Central memory CD8-positive, alpha-beta T cell (primary cell): Measurements from ENCODE around the gene TMEM117.
A peak's percentile ranks its signal among the peaks of the same experiment; 100 is the strongest.
"Not testable (repeated sequence)": the region's sequence is repeated elsewhere in the genome, so short reads cannot be mapped to it uniquely, and the experiment has no call there.

Experiments
- ATAC-seq: fragments of 150-1000 bp; cut with Tn5 transposase; replicated peaks from 2 replicates; pipeline ENCODE4 v1.10.0; 2022; ENCODE audit warnings: mild to moderate bottlenecking, moderate FRiP score, moderate number of reproducible peaks; ENCODE audit not compliant: poor library complexity, severe bottlenecking; ENCODE audit errors: extremely low read depth
- DNase-seq, 2 donors: peaks; one replicate each; pipeline ENCODE4 v3.0.0; 2021; ENCODE audit warnings: low spot score in 2 of 2
- H3K27ac Mint-ChIP-seq: one replicate; pipeline ENCODE4 v1.8.0; 2022; ENCODE audit warnings: low read depth, mild to moderate bottlenecking, moderate library complexity, mixed read lengths
- H3K27me3 Mint-ChIP-seq: one replicate; pipeline ENCODE4 v1.8.0; 2022; ENCODE audit warnings: mixed read lengths
- H3K36me3 Mint-ChIP-seq: one replicate; pipeline ENCODE4 v1.8.0; 2022; ENCODE audit warnings: mild to moderate bottlenecking, moderate library complexity, mixed read lengths; ENCODE audit not compliant: insufficient read depth
- H3K4me1 Mint-ChIP-seq: one replicate; pipeline ENCODE4 v1.8.0; 2022; ENCODE audit warnings: mixed read lengths
- H3K4me3 Mint-ChIP-seq: one replicate; pipeline ENCODE4 v1.8.0; 2022; ENCODE audit warnings: mild to moderate bottlenecking, moderate library complexity, mixed read lengths
- H3K9me3 Mint-ChIP-seq: one replicate; pipeline ENCODE4 v1.8.0; 2022; ENCODE audit warnings: mixed read lengths

The TMEM117 gene

DNA sequence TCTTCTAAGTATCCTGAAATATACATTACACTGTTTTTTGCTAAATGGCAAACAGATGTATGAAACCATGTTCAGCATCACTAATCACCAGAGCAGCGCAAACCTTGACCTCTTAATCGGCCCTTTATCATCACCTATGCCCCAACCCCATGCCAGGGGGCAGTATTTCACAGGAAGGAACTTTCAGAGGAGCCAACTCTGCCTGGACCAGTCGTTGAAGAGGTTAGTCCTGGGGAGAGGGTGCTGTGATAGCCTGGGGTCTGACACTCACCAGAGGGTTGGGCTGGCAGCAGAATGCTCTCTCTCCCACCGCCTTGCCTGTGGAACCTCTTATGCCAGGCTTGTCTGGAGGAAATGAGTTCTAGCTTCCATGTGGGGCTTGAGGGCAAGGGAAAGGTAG lies 411.7 kb downstream of the TMEM117 start:
- Mint-ChIP-seq H3K27me3 (no peaks in the 10 kb centered on the region), H3K9me3 (peaks cover 11% of the 10 kb centered on the region), H3K27ac (no peak overlapping the region), H3K36me3 (no peaks in the 10 kb centered on the region), H3K4me3 (no peak overlapping the region), H3K4me1 (no peaks in the 10 kb centered on the region)
- DNase-seq, result no peak
- no peak for ATAC-seq

DNA sequence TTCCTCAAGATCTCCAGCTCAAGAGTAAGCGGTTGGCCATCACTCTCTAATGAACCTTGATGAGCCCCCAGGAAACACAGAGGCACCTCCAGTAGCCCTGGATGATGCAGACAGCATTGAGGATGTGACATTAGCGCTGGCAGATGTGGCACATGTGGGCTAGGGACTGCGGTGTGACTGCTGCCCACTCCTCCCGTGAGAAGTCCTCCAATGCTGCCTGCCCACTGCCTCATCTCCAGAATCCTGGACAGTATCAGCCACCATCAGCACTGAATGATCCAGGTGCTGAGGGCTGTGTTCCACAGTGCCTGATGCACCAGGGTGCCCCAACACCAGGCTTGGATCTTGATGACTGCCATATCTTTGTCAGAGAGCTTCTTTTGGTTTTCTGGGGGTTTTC lies 412.6 kb downstream of the TMEM117 start:
- Mint-ChIP-seq H3K9me3 (peaks cover 11% of the 10 kb centered on the region), H3K27me3 (no peaks in the 10 kb centered on the region), H3K36me3 (no peaks in the 10 kb centered on the region), H3K4me1 (no peaks in the 10 kb centered on the region), H3K27ac (no peak overlapping the region), H3K4me3 (no peak overlapping the region)
- DNase-seq (no peak), ATAC-seq (no peak)

DNA sequence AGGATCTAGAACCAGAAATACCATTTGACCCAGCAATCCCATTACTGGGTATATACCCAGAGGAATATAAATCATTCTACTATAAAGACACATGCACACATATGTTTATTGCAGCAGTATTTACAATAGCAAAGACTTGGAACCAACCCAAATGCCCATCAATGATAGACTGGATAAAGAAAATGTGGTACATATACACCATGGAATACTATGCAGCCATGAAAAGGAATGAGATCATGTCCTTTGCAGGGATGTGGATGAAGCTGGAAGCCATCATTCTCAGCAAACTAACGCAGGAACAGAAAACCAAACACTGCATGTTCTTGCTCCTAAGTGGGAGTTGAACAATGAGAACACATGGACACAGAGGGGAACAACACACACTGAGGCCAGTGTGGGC lies 414.6 kb downstream of the TMEM117 start:
- H3K9me3 Mint-ChIP-seq, H3K27me3 Mint-ChIP-seq, H3K27ac Mint-ChIP-seq, H3K4me1 Mint-ChIP-seq, H3K36me3 Mint-ChIP-seq, DNase-seq, ATAC-seq, H3K4me3 Mint-ChIP-seq: not testable (repeated sequence)

DNA sequence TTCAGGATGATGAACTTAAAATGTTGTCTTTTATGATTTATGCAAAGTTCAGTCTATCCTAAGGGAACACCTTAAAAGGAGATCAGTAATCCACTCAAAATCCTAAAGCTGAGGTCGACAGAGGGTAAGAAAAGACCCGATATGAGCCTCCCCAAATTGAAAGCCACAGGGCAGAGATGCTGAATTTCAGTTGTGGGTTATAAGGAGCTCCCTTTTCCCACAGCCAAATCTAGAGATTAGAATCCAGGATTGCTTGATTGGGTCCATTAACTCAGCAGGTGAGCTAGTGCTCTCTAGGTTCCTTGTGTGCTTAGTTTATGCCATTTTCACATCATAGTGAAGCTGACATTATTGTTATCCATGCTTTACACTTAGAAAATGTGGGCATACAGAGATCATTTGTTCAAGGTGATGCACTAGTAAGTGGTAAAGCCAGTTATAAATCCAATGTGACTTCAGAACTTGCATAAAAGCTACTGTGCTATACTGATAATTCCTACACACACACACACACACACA lies 417.5 kb downstream of the TMEM117 start:
- H3K4me3 Mint-ChIP-seq, result no peak overlapping the region
- DNase-seq, result no peak
- ATAC-seq, result no peak
- no peaks in the 10 kb centered on the region for H3K36me3 Mint-ChIP-seq
- no peak overlapping the region for H3K27ac Mint-ChIP-seq
- peaks cover 5% of the 10 kb centered on the region for H3K9me3 Mint-ChIP-seq
- H3K4me1 Mint-ChIP-seq, result no peaks in the 10 kb centered on the region
- no peaks in the 10 kb centered on the region for H3K27me3 Mint-ChIP-seq

DNA sequence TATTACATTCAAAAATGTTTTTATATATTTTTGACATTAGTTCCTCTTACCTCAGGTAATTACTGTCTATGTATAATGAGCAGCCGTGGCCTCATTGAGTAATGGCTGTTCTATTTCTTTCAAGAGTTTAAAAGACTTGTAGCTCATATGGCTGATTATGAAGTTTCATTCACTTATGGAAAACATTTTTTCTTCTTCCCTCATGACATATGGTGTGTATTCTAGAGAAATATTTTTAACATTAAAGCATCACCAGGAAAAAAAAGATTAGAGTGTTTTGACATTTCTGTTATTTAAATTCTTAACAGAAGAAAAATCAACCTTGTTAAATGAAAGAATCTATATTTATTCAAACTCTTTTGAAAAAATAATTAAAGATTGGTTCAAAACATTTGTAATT lies 422.4 kb downstream of the TMEM117 start:
- Mint-ChIP-seq H3K36me3 (no peaks in the 10 kb centered on the region), H3K27ac (no peak overlapping the region), H3K4me3 (no peak overlapping the region), H3K27me3 (no peaks in the 10 kb centered on the region), H3K9me3 (no peaks in the 10 kb centered on the region), H3K4me1 (no peaks in the 10 kb centered on the region)
- ATAC-seq (no peak), DNase-seq (no peak)

DNA sequence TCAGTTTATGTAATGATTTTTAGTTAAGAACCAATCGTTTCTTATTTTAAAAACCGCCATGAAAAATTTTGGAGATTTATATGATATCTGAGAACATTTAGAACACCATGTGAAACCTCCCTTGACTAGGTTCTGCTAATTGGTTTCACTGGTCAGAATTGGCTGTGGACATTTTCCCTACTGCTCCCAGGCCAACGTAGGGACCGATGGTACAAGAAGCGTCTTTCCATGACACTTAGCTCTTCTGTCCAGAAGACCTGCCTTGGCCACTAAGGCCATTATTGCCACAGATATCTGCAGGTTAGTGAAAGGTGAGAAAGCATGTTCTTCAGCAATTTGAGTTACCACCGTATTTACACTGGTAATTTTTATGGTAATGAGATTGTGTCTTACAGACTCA lies 424.0 kb downstream of the TMEM117 start:
- no peak overlapping the region for H3K27ac Mint-ChIP-seq
- ATAC-seq (no peak), DNase-seq (no peak)
- H3K4me1 Mint-ChIP-seq, result no peaks in the 10 kb centered on the region
- no peaks in the 10 kb centered on the region for H3K9me3 Mint-ChIP-seq
- H3K27me3 Mint-ChIP-seq, result no peaks in the 10 kb centered on the region
- no peak overlapping the region for H3K4me3 Mint-ChIP-seq
- no peaks in the 10 kb centered on the region for H3K36me3 Mint-ChIP-seq

DNA sequence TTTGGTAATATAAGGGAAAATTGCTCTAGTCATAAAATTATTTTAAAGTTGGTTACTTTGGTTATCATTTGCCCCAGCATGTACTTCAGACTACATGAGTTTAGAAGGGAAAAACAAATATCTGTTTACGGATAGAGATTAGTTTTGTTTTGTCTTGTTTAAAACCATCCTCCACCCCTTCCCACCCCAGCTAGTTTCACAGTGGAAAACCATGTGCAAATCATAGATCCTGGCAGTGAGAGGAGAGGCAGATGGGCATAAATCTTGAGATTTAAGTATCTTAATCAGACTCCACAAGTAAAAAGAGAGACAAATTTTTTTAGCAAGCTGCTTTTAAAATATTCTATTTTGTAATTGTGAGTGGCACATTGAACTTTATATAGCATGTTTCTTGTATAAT lies 424.7 kb downstream of the TMEM117 start:
- H3K9me3 Mint-ChIP-seq, result no peaks in the 10 kb centered on the region
- DNase-seq (no peak), ATAC-seq (no peak)
- no peaks in the 10 kb centered on the region for H3K4me1 Mint-ChIP-seq
- no peak overlapping the region for H3K4me3 Mint-ChIP-seq
- no peak overlapping the region for H3K27ac Mint-ChIP-seq
- no peaks in the 10 kb centered on the region for H3K27me3 Mint-ChIP-seq
- no peaks in the 10 kb centered on the region for H3K36me3 Mint-ChIP-seq

DNA sequence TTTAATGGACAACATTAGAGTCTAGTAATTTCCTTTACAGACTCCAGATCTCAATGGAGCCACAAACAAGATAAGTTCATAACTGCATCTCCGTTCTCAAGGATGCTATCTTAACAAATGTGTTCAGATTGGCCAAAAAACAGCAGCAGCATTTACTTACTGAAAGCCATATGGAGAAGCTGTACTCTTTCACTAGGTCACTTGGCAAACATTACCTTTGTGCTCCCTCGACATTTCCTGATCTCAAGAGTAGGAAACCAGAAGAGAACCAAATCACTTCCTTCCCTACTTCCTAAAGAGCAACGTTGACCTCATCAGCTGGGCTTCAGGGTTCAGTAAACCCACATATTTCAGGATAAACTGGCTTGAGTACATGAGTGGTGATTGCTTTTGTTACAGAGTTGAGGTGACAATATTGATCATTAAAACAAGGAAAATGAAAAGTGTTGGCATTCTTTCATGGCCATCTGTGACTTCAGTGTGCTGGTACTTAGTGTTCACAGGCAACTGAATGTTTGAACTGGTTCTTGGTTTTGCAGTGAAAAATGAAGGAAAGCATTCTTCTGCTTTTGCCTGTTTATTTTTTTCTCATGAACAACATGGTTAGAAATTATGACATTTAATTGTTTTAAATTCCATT lies 449.6 kb downstream of the TMEM117 start:
- ATAC-seq, result no peak
- Mint-ChIP-seq H3K4me1 (peaks cover 17% of the 10 kb centered on the region), H3K9me3 (no peaks in the 10 kb centered on the region), H3K27me3 (no peaks in the 10 kb centered on the region), H3K4me3 (no peak overlapping the region), H3K27ac (no peak overlapping the region), H3K36me3 (no peaks in the 10 kb centered on the region)
- no peak for DNase-seq

DNA sequence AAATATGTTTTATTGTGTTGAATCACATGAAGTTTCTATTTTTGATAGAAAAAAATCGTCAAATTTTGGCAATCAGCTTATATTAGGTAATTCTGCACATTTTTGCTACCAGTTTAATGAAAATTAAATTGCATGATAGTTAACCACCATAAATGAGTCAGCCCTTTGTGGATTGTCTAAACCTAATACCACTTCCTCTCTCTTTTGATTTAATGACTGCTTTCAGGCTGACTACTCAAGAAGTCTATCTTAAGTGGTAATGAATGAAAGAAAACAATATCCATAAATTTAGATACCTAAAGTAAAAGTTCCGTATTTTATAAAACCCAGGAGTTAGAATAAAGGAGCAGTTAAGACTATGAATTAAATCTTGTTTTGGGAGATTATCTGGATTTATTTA lies 450.5 kb downstream of the TMEM117 start:
- no peak overlapping the region for H3K27ac Mint-ChIP-seq
- no peaks in the 10 kb centered on the region for H3K9me3 Mint-ChIP-seq
- H3K27me3 Mint-ChIP-seq, result no peaks in the 10 kb centered on the region
- no peaks in the 10 kb centered on the region for H3K36me3 Mint-ChIP-seq
- no peak overlapping the region for H3K4me3 Mint-ChIP-seq
- peaks cover 17% of the 10 kb centered on the region for H3K4me1 Mint-ChIP-seq
- peak; percentile 64 for ATAC-seq
- no peak for DNase-seq

DNA sequence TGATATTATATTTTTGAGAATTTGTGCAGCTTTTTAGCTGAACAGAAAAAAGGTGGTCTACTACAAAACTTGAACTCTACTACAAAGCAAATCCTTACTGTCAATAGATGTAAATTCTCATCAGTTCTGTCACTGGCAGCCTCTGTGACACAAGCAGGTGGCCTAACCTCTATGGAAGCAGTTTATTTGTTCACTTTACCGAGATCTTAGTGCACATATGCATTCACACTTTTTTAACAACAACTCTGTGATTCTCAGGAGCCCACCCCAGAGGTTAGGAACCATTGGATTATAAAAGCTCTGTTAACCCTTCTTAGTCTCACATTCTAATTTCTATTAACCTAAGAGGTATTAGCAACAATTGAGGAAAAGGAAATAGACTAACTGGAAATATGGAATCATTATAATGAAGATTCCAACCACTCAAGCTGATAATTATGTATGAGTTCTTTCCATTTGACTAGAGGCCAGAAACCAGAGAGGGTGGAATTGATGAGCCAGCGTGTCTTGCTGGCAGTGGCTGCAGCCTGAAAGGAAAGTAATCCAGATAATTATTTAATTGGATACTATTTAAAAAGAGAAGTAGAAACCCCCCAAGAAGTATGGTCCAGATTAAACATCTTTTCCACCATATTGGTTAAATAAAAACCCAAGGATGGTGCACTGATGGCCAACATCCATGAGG lies 451.1 kb downstream of the TMEM117 start:
- no peaks in the 10 kb centered on the region for H3K9me3 Mint-ChIP-seq
- no peaks in the 10 kb centered on the region for H3K27me3 Mint-ChIP-seq
- DNase-seq (no peak), ATAC-seq (no peak)
- H3K27ac Mint-ChIP-seq, result no peak overlapping the region
- no peaks in the 10 kb centered on the region for H3K36me3 Mint-ChIP-seq
- H3K4me3 Mint-ChIP-seq, result no peak overlapping the region
- peaks cover 17% of the 10 kb centered on the region for H3K4me1 Mint-ChIP-seq

DNA sequence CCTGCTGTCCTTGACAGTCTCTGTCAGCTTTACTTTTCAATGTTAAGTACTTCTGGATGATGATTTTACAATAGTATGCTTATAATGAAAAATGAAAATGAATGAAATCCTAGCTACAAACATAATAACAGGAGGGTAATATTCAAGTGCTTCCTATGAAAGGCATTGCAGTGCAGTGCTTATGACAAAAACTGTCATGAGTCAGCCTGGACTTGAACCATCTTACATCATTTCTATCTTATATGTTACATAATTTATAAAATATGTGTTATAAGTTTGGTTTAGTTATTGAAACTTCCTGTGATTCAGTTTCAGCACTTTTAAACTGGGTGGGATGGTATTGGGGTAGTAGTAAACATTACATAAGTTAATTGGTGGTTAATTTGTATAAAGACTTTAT lies 451.7 kb downstream of the TMEM117 start:
- no peak for DNase-seq
- no peaks in the 10 kb centered on the region for H3K9me3 Mint-ChIP-seq
- no peak for ATAC-seq
- peaks cover 17% of the 10 kb centered on the region for H3K4me1 Mint-ChIP-seq
- no peak overlapping the region for H3K4me3 Mint-ChIP-seq
- no peaks in the 10 kb centered on the region for H3K36me3 Mint-ChIP-seq
- no peaks in the 10 kb centered on the region for H3K27me3 Mint-ChIP-seq
- H3K27ac Mint-ChIP-seq, result no peak overlapping the region

DNA sequence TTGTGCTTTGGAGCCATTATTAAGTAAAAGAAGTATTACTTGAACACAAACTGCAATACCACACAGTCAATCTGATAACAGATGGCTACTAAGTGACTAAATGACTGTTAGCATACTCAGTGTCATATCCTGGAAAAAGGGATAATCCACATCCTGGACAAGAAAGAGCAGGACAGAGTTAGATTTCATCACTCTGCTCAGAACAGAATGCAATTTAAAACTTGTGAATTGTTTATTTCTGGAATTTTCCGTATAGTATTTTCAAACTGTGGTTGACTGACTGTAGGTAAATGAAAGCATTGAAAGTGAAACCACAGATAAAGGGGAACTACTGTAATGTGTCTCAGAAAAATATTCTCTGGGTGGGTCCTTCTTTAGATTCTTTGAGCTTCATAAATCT lies 458.8 kb downstream of the TMEM117 start:
- H3K9me3 Mint-ChIP-seq, result peaks cover 8% of the 10 kb centered on the region
- ATAC-seq (no peak), DNase-seq (no peak)
- H3K36me3 Mint-ChIP-seq, result no peaks in the 10 kb centered on the region
- H3K4me3 Mint-ChIP-seq, result no peak overlapping the region
- H3K4me1 Mint-ChIP-seq, result no peaks in the 10 kb centered on the region
- no peak overlapping the region for H3K27ac Mint-ChIP-seq
- H3K27me3 Mint-ChIP-seq, result no peaks in the 10 kb centered on the region

DNA sequence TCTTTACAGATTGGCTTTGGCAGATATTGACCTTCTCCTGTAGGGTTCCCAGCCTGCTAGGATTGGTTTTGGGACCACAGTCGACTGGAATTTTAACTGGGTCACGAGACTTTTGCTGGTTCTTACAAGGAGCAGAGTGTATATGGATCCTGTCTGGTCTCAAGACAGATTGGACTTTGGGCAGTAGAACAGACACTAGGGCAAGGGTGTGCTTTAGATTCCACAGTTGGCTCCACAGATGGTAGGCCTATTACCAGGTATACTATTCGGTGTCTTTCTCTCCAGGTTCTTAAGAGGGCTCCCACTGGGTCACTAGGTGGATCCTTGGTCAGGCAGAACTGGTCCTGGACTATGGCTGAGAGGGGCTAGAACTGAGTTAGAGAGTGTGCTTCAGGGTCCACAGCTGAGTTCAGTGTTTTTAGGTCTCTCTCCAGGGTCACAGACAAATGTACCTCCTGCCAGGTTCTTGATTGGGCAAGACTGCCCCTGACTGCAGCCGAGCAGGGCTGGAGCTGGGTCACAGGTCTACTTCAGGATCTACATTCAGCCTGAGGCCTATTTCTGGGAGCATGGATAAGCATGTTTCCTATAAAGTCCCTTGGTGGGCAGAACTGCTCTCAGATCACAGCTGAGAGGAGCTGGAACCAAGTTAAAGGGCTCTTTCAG lies 460.2 kb downstream of the TMEM117 start:
- no peak overlapping the region for H3K4me3 Mint-ChIP-seq
- no peak for DNase-seq
- H3K36me3 Mint-ChIP-seq, result no peaks in the 10 kb centered on the region
- no peaks in the 10 kb centered on the region for H3K4me1 Mint-ChIP-seq
- ATAC-seq, result no peak
- no peaks in the 10 kb centered on the region for H3K27me3 Mint-ChIP-seq
- H3K9me3 Mint-ChIP-seq, result peaks cover 8% of the 10 kb centered on the region
- H3K27ac Mint-ChIP-seq, result no peak overlapping the region
